ENCODE data around the gene STEAP3.
"Not testable (repeated sequence)": the region's sequence is repeated elsewhere in the genome, so short reads cannot be mapped to it uniquely, and the experiment has no call there.

The STEAP3 gene

GRCh38 chr2:119263656-119264055 lies 40.0 kb downstream of the STEAP3 start:
- DNase-seq (ENCODE audit: low read depth in 2 of 2), result no peak

- DNase-seq (ENCODE audit: low read depth in 2 of 2), result no peak
These were observed 41.4 kb downstream of the STEAP3 start for GRCh38 chr2:119264781-119265692.

- DNase-seq (ENCODE audit: low read depth in 2 of 2), result no peak
These were observed 42.0 kb downstream of the STEAP3 start for GRCh38 chr2:119265693-119266066.

GRCh38 chr2:119266091-119266589 lies 42.5 kb downstream of the STEAP3 start:
- no peak for DNase-seq (ENCODE audit: low read depth in 2 of 2)

GRCh38 chr2:119267604-119268003 lies 44.0 kb downstream of the STEAP3 start:
- DNase-seq (ENCODE audit: low read depth in 2 of 2), result no peak

GRCh38 chr2:119276864-119277263 lies 53.2 kb downstream of the STEAP3 start:
- DNase-seq (ENCODE audit: low read depth in 2 of 2), result no peak

GRCh38 chr2:119278385-119278784 lies 54.8 kb downstream of the STEAP3 start:
- not testable (repeated sequence) for DNase-seq (ENCODE audit: low read depth in 2 of 2)

- no peak for DNase-seq (ENCODE audit: low read depth in 2 of 2)
These were observed 55.3 kb downstream of the STEAP3 start for GRCh38 chr2:119278946-119279345.

GRCh38 chr2:119279666-119280065 lies 56.0 kb downstream of the STEAP3 start:
- no peak for DNase-seq (ENCODE audit: low read depth in 2 of 2)

GRCh38 chr2:119280680-119281079 lies 57.0 kb downstream of the STEAP3 start:
- no peak for DNase-seq (ENCODE audit: low read depth in 2 of 2)

- DNase-seq (ENCODE audit: low read depth in 2 of 2), result no peak
These were observed 58.7 kb downstream of the STEAP3 start for GRCh38 chr2:119282146-119282995.

GRCh38 chr2:119282996-119283511 lies 59.4 kb downstream of the STEAP3 start:
- no peak for DNase-seq (ENCODE audit: low read depth in 2 of 2)

- no peak for DNase-seq (ENCODE audit: low read depth in 2 of 2)
These were observed 60.3 kb downstream of the STEAP3 start for GRCh38 chr2:119283873-119284331.

GRCh38 chr2:119286661-119287060 lies 63.0 kb downstream of the STEAP3 start:
- DNase-seq (ENCODE audit: low read depth in 2 of 2), result no peak

GRCh38 chr2:119288576-119288975 lies 64.9 kb downstream of the STEAP3 start:
- no peak for DNase-seq (ENCODE audit: low read depth in 2 of 2)

GRCh38 chr2:119289093-119289492 lies 65.5 kb downstream of the STEAP3 start:
- DNase-seq (ENCODE audit: low read depth in 2 of 2), result no peak

GRCh38 chr2:119289642-119290041 lies 66.0 kb downstream of the STEAP3 start:
- no peak for DNase-seq (ENCODE audit: low read depth in 2 of 2)

GRCh38 chr2:119290859-119291587 lies 67.4 kb downstream of the STEAP3 start:
- peak; percentile 26 to 48 for DNase-seq (ENCODE audit: low read depth in 2 of 2)

- DNase-seq (ENCODE audit: low read depth in 2 of 2), result no peak
These were observed 68.0 kb downstream of the STEAP3 start for GRCh38 chr2:119291588-119292167.

- DNase-seq (ENCODE audit: low read depth in 2 of 2), result no peak
These were observed 68.6 kb downstream of the STEAP3 start for GRCh38 chr2:119292226-119292625.

GRCh38 chr2:119293254-119293653 lies 69.6 kb downstream of the STEAP3 start:
- no peak for DNase-seq (ENCODE audit: low read depth in 2 of 2)
